Activated T-cell treated with anti-CD3 and anti-CD28 coated beads, Interleukin-2, amount 50 U/mL, for 48 hours (primary cell): ENCODE data around the gene PKNOX1.
"Not testable (repeated sequence)": the region's sequence is repeated elsewhere in the genome, so short reads cannot be mapped to it uniquely, and the experiment has no call there.

Experiments
- DNase-seq, 2 experiments: peaks; one replicate each; pipeline ENCODE4 v3.0.0-alpha.2; 2020

Gene PKNOX1

GRCh38 chr21:43021191-43021590, 46.8 kb downstream of the PKNOX1 start:
- DNase-seq, result no peak

GRCh38 chr21:43021756-43022600, 47.6 kb downstream of the PKNOX1 start:
- no peak for DNase-seq

GRCh38 chr21:43023175-43023574, 48.8 kb downstream of the PKNOX1 start:
- DNase-seq, result no peak

- DNase-seq, result no peak
Observed at GRCh38 chr21:43024439-43025136, 50.2 kb downstream of the PKNOX1 start.

- no peak for DNase-seq
Observed at GRCh38 chr21:43025636-43026180, 51.3 kb downstream of the PKNOX1 start.

GRCh38 chr21:43027846-43028731, 53.7 kb downstream of the PKNOX1 start:
- DNase-seq, result no peak

- no peak for DNase-seq
Observed at GRCh38 chr21:43029785-43030184, 55.4 kb downstream of the PKNOX1 start.

- no peak for DNase-seq
Observed at GRCh38 chr21:43031121-43031619, 56.8 kb downstream of the PKNOX1 start.

- DNase-seq, result no peak
Observed at GRCh38 chr21:43034101-43034500, 59.7 kb downstream of the PKNOX1 start.

GRCh38 chr21:43034826-43035225, 60.5 kb downstream of the PKNOX1 start:
- no peak for DNase-seq

- DNase-seq, result not testable (repeated sequence)
Observed at GRCh38 chr21:43036889-43037288, 62.5 kb downstream of the PKNOX1 start.

GRCh38 chr21:43037918-43038658, 63.7 kb downstream of the PKNOX1 start:
- DNase-seq, result not testable (repeated sequence)

- not testable (repeated sequence) for DNase-seq
Observed at GRCh38 chr21:43038659-43039044, 64.3 kb downstream of the PKNOX1 start.

- DNase-seq, result not testable (repeated sequence)
Observed at GRCh38 chr21:43042169-43042568, 67.8 kb downstream of the PKNOX1 start.

GRCh38 chr21:43043291-43043690, 68.9 kb downstream of the PKNOX1 start:
- not testable (repeated sequence) for DNase-seq

GRCh38 chr21:43044547-43044946, 70.2 kb downstream of the PKNOX1 start:
- DNase-seq, result not testable (repeated sequence)

GRCh38 chr21:43045165-43045875, 71.0 kb downstream of the PKNOX1 start:
- DNase-seq, result not testable (repeated sequence)

GRCh38 chr21:43045876-43046821, 71.8 kb downstream of the PKNOX1 start:
- DNase-seq, result peak; percentile 29 to 33

GRCh38 chr21:43053112-43053511, 78.8 kb downstream of the PKNOX1 start:
- DNase-seq, result not testable (repeated sequence)
